Right cardiac atrium (tissue), 5 donors: ENCODE results near the gene ABCC9. TPM values are rescaled to one million over a fixed set of nuclear protein-coding genes. Genes with fewer than 3 reads are reported as not detected.

Experiments used
- ATAC-seq, 2 donors: fragments of 200-7000 bp; cut with Tn5 transposase; one replicate each; pipeline versions ENCODE4 v1.8.0 to v1.9.1; 2020; ENCODE audit warnings: moderate library complexity in 2 of 2, mild to moderate bottlenecking in 1 of 2
- DNase-seq, 3 donors: peaks; one replicate each; pipeline ENCODE4 v3.0.0-alpha.2; 2020
- H3K27ac ChIP-seq: one replicate; pipeline ENCODE4 v1.5.1; 2013; ENCODE audit warnings: mild to moderate bottlenecking, low read length, control low read depth, moderate library complexity
- H3K27me3 ChIP-seq: one replicate; pipeline ENCODE4 v1.6.1; 2013; ENCODE audit not compliant: control insufficient read depth, insufficient read depth
- H3K4me1 ChIP-seq: one replicate; pipeline ENCODE4 v1.6.1; 2013; ENCODE audit warnings: low read length; ENCODE audit not compliant: control insufficient read depth, insufficient read depth
- H3K4me3 ChIP-seq: one replicate; pipeline ENCODE4 v1.5.1; 2013; ENCODE audit warnings: low read length, control low read depth
- H3K9me3 ChIP-seq: one replicate; pipeline ENCODE4 v1.6.1; 2013; ENCODE audit warnings: low read length; ENCODE audit not compliant: control insufficient read depth
- WGBS: extraction: QIAGEN DNeasy Blood & Tissue Kit; methylation state at CpG from one replicate; pipeline ENCODE4 v1.1.7; 2013; 5-methylcytosine and 5-hydroxymethylcytosine counted together
- intact Hi-C, 4 donors: fragments of 100-400 bp; cut with DNase I; formaldehyde crosslinking; loops; one replicate each; pipeline versions ENCODE4 v1.11.0 to v1.14.0; 2022 to 2023
- polyA plus RNA-seq: library from polyadenylated mRNA; stranded (reverse); fragments of 200-250 nt; gene quantifications from one replicate; pipeline ENCODE4 v1.2.3, GENCODE V29; 2013
- total RNA-seq, 4 donors: library from RNA; stranded (reverse); fragmentation: NEBNext Ultra II Directional; extraction: Animal tissue kit (Norgen Biotek cat#: 25700); gene quantifications; one replicate each; pipeline ENCODE4 v1.2.1, GENCODE V29; 2021
- donor health status: healthy with polysubstance abuse.
- donor health status: DM: no; HTN: yes; CAD: no.
- donor health status: DM: no; HTN: no; CAD: no.
- donor health status: DM: no; HTN: yes; CAD: no; lungs with severe emphysema.
- donor health status: DM: yes; HTN: yes; CAD: no.

ABCC9 gene
- total and polyA plus RNA-seq, 5 donors: 12.1 to 67.8 (median 52.5) TPM

DNA sequence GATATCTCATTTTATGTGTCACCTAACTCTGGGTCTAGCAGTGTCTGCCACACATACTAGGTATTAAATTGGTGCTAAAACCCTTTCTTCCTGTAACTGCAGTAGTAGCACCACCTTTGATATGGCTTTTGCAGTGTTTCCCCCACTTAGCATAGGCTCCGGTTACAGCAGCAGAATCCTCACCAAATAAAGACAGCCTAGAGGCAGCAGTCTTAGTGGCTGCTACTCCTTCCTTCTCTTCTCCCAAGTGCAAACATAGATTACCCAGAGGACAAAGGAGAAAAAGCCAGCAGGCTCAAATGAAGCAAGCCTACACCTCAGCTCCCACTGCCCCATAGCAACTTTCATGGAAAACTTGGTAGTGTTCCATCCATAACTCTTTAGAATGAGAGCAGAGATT, 30.1 kb upstream of the ABCC9 start:
- Histone ChIP-seq H3K4me3 (no peak overlapping the region), H3K27me3 (no peaks in the 10 kb centered on the region), H3K9me3 (no peaks in the 10 kb centered on the region), H3K4me1 (no peaks in the 10 kb centered on the region), H3K27ac (no peak overlapping the region)
- 25% methylated on average over 1 of the region's 1 CpG for WGBS
- intact Hi-C loops: no loop called here
- no peak for DNase-seq
- no peak for ATAC-seq

DNA sequence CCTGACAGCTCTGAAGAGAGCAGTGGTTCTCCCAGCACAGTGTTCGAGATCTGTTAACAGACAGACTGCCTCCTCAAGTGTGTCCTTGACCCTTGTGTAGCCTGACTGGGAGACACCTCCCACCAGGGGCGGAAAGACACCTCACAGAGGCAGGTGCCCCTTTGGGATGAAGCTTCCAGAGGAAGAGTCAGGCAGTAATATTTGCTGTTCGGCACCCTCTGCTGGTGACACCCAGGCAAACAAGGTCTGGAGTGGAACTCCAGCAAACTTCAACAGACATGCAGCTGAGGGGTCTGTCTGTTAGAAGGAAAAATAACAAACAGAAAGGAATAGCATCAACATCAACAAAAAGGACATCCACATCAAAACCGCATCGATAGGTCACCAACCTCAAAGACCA, 21.6 kb upstream of the ABCC9 start:
- Histone ChIP-seq H3K4me3 (no peak overlapping the region), H3K27me3 (no peaks in the 10 kb centered on the region), H3K9me3 (no peaks in the 10 kb centered on the region), H3K4me1 (no peaks in the 10 kb centered on the region), H3K27ac (no peak overlapping the region)
- DNase-seq (peak in 2 of 3 donors; percentile 23 to 29), ATAC-seq (no peak)
- intact Hi-C loops: no loop called here
- WGBS: 88% methylated on average over 5 of the region's 5 CpGs

DNA sequence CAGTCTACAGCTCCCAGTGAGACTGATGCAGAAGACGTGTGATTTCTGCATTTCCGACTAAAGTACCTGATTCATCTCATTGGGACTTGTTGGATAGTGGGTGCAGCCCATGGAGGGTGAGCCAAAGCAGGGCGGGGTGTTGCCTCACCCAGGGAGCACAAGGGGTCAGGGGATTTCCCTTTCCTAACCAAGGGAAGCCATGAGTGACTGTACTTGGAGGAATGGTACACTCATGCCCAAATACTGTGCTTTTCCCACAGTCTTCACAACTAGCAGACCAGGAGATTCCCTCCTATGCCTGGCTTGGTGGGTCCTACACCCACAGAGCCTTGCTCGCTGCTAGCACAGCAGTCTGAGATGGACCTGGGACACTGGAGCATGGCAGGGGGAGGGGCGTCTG, 21.0 kb upstream of the ABCC9 start:
- ATAC-seq: no peak
- H3K4me3 ChIP-seq: no peak overlapping the region
- 89% methylated on average over 5 of the region's 5 CpGs for WGBS
- H3K4me1 ChIP-seq: no peaks in the 10 kb centered on the region
- intact Hi-C loops: no loop called here
- H3K9me3 ChIP-seq: no peaks in the 10 kb centered on the region
- no peak overlapping the region for H3K27ac ChIP-seq
- no peak for DNase-seq
- H3K27me3 ChIP-seq: no peaks in the 10 kb centered on the region

DNA sequence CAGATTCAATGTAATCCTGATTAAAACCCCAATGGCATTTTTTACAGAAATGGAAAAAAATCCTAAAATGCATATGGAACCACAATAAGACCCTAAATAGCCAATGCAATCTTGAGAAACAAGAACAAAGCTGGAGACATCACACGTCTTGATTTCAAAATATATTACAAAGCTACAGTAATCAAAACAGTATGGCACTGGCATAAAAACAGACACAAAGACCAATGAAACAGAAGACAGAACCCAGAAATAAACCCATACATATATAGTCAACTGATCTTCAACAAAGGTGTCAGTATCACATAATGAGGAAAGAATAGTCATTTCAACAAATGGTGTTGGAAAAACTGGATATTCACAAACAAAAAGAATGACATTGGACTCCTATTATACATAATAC, 9.4 kb upstream of the ABCC9 start:
- DNase-seq (no peak), ATAC-seq (no peak)
- no peaks in the 10 kb centered on the region for H3K27me3 ChIP-seq
- intact Hi-C loops: no loop called here
- H3K4me1 ChIP-seq: no peaks in the 10 kb centered on the region
- WGBS: 83% methylated on average over 1 of the region's 1 CpG
- H3K4me3 ChIP-seq: no peak overlapping the region
- H3K27ac ChIP-seq: no peak overlapping the region
- H3K9me3 ChIP-seq: no peaks in the 10 kb centered on the region

DNA sequence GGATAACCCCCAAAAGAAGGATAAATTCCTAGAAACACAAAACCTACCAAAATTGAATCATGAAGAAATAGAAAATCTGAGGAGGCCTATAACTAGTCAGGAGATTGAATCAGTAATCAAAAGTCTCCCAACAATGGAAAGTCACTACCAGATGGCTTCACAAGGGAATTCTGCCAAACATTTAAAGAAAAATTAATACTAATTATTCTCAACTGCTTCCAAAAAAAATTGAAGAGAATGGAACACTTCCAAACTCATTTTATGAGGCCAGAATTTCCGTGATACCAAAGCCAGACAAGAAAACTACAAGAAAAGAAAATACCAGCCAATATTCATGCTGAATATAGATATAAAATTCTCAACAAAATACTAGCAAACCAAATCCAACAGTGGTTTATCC, 7.8 kb upstream of the ABCC9 start:
- no peaks in the 10 kb centered on the region for H3K9me3 ChIP-seq
- DNase-seq: no peak
- H3K27me3 ChIP-seq: no peaks in the 10 kb centered on the region
- intact Hi-C loops: no loop called here
- H3K27ac ChIP-seq: no peak overlapping the region
- H3K4me1 ChIP-seq: no peaks in the 10 kb centered on the region
- WGBS: 50% methylated on average over 1 of the region's 1 CpG
- H3K4me3 ChIP-seq: no peak overlapping the region
- no peak for ATAC-seq

DNA sequence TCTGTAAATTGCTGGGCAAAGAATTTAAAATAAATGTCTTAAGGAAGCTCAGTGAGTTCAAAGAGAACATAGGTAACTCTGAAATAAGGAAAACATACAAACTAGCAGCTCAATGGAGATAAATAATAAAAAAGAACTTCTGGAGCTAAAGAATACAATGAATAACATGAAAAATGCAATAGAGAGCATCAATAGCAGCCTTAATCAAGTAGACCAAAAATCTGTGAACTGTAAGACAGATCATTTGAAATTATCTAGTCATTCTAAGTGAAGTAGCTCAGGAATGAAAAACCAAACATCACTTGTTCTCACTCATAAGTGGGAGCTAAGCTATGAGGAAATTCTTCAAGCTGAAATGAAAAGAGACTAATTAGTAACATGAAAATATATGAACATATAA, 5.8 kb upstream of the ABCC9 start:
- ATAC-seq (no peak), DNase-seq (no peak)
- intact Hi-C loops: no loop called here
- H3K9me3 ChIP-seq: no peaks in the 10 kb centered on the region
- H3K4me3 ChIP-seq: no peak overlapping the region
- no peaks in the 10 kb centered on the region for H3K4me1 ChIP-seq
- H3K27me3 ChIP-seq: no peaks in the 10 kb centered on the region
- H3K27ac ChIP-seq: no peak overlapping the region

DNA sequence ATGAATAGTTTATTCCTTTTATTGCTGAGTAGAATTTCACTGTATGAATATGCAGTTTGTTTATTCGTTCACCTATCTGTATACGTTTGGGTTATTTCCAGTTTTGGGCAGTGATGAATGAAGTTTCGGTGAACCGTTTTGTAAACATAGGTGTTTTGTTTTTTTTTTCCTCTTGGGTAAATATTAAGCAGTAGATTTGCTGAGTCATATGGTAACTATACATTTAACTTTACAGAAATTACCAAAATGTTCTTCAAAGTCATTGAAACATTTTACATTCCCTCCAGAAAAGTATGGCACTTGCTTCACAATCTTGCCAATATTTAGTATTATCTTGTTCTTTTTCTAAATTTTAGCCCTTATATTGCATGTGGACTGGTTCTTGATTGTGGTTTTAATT, 3.8 kb upstream of the ABCC9 start:
- WGBS: 92% methylated on average over 4 of the region's 4 CpGs
- Histone ChIP-seq H3K27ac (no peak overlapping the region), H3K4me1 (no peaks in the 10 kb centered on the region), H3K27me3 (no peaks in the 10 kb centered on the region), H3K4me3 (no peak overlapping the region), H3K9me3 (no peaks in the 10 kb centered on the region)
- ATAC-seq (no peak), DNase-seq (no peak)
- intact Hi-C loops: no loop called here

DNA sequence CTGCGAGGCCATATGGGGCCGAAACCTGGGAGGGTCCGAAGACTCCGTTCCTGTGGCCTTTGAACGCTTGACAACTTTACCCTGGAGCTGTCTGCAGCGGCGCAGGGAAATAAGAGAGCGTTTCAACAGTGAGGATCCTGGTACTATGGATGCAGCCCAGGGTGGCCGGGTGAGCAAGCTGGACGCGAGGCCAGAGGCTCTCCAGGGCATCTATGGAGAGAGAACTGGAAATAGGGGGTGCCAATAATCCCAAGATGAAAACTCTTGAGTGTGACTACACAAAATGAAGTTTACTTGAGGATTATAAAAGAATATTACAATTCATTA, 1.1 kb upstream of the ABCC9 start:
- intact Hi-C loops: loop anchor here in 1 of 4 donors (5.0 kb wide), 1 partner anchor 170 kb away; the partner anchor contains the start of gene KCNJ8
- Histone ChIP-seq H3K9me3 (no peaks in the 10 kb centered on the region), H3K4me3 (peak overlapping the region; percentile 75), H3K27me3 (no peaks in the 10 kb centered on the region), H3K27ac (no peak overlapping the region), H3K4me1 (no peaks in the 10 kb centered on the region)
- ATAC-seq (peak; percentile 23 to 34), DNase-seq (no peak)
- WGBS: 25% methylated on average over 11 of the region's 11 CpGs

DNA sequence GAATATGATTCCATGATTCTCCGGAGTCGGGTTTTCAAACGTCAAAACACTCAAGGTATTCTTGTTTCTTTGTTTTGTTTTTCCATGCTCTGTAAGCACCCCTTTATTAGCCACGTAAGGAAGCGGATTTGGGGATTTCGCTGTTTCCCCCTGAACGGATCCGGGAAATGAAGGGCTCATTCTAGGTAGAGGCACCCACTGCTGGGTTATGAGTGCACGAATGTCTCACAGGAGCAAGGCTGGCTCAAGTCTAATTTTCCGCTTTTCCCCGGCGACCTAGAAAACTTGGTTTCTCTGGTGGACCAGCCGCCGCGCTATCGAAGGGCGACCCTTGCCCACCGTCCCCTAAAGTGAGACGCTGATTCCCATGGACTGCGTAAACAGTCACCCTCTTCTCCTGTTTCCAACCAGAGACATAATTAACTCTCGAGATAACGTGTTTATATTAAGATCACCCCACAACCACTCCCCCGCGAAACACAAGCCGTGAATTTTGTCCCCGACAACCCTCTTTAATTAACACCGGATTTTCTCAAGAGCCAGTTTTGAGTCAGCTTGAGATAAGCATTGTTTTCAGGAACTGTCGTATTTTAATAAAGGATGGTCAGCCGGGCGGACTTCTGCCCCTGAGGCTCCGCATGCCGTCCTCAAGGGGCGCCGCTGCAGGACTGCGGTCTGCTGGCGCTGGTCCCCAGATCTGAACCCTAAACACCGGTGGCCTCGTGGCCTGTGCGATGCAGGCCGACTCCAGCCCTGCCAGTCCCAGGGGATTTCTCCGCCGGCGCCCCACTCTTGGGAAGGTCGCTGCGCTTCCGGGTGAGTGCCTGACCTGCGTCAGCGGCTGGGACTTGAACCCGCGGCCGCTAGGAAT, 515 bp upstream of the ABCC9 start:
- Histone ChIP-seq H3K27ac (peak overlapping the region; percentile 86), H3K4me1 (no peaks in the 10 kb centered on the region), H3K27me3 (no peaks in the 10 kb centered on the region), H3K9me3 (no peaks in the 10 kb centered on the region), H3K4me3 (peak overlapping the region; percentile 75)
- ATAC-seq (peak; percentile 90 to 91), DNase-seq (peak; percentile 77 to 89 (median 89))
- 1% methylated on average over 51 of the region's 51 CpGs for WGBS
- intact Hi-C loops: loop anchor here in 2 of 4 donors (2.0 to 5.0 kb wide), 2 partner anchors 167 to 169 kb away; partner anchors contain the start of gene KCNJ8 (in 2 of the 2)

DNA sequence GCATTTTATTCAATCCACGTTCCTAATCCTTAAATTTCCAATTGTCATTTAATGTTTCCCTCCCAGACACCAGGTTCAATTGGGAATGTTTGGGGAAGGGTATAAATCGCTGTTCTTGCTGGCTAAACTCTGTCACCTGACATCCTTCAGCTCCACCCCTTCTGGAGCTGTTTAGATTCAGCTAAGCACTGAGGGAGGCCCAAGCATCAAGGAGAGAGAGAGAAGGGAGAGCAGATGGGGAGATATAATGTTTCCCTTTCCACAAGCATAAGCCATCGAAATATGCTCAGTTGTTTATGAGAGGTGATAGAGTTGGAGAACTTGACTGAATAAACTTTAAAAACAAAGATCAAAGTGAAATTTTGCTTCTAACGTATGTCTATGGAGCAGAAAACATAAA, 1.8 kb downstream of the ABCC9 start:
- ATAC-seq: no peak
- no peaks in the 10 kb centered on the region for H3K27me3 ChIP-seq
- no peaks in the 10 kb centered on the region for H3K4me1 ChIP-seq
- intact Hi-C loops: no loop called here
- peak overlapping the region; percentile 75 for H3K4me3 ChIP-seq
- DNase-seq: no peak
- H3K27ac ChIP-seq: peak overlapping the region; percentile 17
- H3K9me3 ChIP-seq: no peaks in the 10 kb centered on the region
- 51% methylated on average over 4 of the region's 4 CpGs for WGBS

DNA sequence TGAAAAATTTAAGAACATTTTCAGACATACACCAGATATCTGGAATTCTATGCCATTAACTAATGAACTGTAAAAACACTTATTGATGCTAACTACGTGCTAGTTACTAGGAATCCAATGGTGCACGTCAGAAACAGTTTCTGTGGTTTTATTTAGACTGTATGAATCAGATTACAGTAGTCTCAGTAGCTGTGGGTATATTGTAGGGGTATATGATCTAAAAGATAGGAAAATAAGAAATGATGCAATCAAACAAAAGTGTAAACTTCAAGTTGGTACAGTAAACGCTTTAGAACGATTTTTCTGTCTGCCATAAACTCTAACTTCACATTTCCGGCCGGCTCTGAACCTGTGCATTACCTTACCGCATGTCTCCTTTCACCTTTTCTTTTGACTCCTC, 2.3 kb downstream of the ABCC9 start:
- WGBS: 70% methylated on average over 7 of the region's 7 CpGs
- Histone ChIP-seq H3K9me3 (no peaks in the 10 kb centered on the region), H3K27ac (no peak overlapping the region), H3K4me3 (peak overlapping the region; percentile 75), H3K27me3 (no peaks in the 10 kb centered on the region), H3K4me1 (no peaks in the 10 kb centered on the region)
- DNase-seq (no peak), ATAC-seq (no peak)
- intact Hi-C loops: no loop called here

DNA sequence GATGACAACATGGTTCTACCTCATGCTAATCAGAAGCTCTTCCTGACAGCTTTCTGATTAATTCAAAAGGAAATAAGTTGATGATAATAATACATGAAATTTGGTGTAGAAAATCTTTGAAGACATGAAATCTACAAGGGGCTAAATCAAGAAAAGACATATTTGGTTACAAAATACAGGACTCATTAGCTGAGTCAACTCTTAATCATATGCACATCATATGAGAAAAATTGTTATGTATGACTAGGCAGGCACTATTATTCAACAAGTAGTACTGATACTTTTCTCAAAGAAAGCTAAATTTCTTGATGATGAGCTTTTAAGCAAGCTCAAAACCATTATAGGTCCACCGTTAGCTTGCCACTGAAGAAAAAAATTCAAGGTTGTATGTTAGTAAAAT, 7.1 kb downstream of the ABCC9 start:
- ATAC-seq (no peak), DNase-seq (no peak)
- intact Hi-C loops: no loop called here
- H3K4me1 ChIP-seq: no peaks in the 10 kb centered on the region
- no peak overlapping the region for H3K4me3 ChIP-seq
- 86% methylated on average over 1 of the region's 1 CpG for WGBS
- H3K9me3 ChIP-seq: no peaks in the 10 kb centered on the region
- no peak overlapping the region for H3K27ac ChIP-seq
- no peaks in the 10 kb centered on the region for H3K27me3 ChIP-seq
